Cortex of kidney (tissue), 1 donor: ENCODE measurements around the gene ADAT2.
"Not testable (repeated sequence)": the region's sequence is repeated elsewhere in the genome, so short reads cannot be mapped to it uniquely, and the experiment has no call there.

Source experiments
- DNase-seq: peaks from one replicate; lab custom pipeline; 2025; lab: John Stamatoyannopoulos, UW

Gene ADAT2

DNA sequence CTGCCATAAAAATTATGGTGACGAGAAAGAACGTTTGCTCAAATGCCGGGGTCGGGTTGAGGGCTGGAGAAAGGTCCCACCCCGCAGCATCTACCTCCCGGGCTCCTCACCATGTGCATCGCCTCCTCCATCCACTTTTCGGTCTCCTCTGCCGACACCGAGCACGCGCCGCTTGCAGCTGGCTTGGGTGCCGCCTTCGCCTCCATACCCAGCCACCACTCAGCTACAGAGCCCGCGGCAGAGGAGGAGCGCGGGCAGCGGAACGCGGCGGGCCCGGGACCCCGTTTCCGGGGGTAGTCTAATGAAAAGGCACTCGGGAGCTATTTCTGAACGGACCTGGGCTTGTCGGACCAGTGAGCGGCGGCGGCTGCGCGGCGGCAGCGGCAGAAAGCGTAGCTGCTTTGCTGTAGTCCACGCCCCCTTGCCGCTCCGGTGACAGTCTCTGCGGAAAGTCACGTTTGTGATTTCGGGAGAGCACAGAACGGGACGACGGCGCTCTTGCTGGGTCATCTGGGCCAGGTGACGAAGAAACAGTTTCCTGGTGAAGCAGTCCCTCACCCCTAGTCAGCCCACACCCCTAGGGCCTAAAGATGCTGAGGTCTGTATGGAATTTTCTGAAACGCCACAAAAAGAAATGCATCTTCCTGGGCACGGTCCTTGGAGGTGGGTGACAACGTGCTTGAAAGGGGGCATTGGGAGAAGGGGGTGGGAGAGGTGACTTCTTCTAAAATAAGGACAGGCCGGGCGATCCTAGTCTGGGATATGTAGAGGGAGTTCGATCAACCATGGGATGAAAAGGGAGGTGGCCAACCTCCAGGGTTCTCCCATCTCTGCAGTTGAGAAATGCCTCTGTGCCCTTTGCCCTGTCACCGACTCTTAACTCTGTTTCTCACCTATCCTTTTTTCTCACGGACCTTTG lies at the start of gene ADAT2, which contains the start of gene PEX3:
TSS of gene ADAT2 (minus strand) at position 243 of the 919 bp plus-strand sequence. CDS start at position 206, 37 bp downstream.
TSS of gene PEX3 (plus strand) at position 353 of the 919 bp plus-strand sequence. CDS start at position 591, 238 bp downstream.
- DNase-seq: peak; percentile 66

DNA sequence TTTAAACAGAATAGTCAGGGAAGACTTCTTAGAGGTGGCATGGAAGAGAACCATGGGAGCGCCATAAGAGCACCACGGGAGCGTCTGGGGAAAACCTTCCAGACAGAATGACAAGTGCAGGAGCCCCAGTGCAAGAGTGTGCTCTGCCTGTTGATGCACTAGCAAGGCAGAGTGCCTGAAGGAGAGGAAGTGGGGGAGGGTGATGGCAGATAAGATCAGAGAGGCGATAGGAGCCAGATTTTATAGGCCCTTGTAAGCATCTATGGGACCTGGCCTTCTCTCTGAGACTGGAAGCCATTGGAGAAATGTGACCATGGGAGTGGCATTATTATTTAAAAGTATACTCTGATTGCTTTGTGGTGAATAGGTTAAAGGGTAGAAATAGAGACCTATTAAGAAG lies 47.9 kb upstream of the ADAT2 start:
- DNase-seq: no peak

DNA sequence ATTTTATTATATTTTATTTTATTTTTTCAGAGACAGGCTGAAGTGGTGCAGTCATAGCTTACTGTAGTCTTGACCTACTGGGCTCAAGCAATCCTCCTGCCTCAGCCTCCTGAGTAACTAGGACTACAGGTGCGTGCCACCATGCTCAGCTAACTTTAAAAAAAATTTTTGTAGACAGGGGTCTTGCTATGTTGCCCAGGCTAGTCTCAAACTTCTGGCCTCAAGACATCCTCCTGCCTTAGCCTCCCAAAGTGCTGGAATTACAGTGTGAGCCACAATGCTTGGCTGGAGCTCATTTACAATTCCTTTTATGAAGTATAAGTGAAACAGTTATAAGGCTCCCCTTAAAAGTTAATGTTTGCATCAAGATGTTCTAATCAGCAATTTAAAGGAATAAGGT lies 46.5 kb upstream of the ADAT2 start:
- no peak for DNase-seq

DNA sequence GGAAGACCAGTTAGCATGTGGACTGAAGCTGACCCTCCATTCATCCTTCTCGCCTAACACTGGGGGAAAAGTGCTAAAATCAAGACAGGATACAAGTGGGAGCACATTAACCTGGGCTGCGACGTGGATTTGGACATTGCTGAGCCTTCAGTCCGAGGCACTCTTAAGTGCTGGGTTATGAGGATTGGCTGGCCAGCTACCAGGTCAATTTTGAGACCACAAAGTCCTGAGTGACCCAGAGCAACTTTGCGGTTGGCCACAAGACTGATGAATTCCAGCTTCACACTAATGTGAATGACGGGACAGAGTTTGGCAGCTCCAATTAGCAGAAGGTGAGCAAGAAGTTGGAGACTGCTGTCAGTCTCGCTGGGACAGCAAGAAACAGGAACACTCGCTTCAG lies 40.3 kb upstream of the ADAT2 start:
- DNase-seq: no peak

DNA sequence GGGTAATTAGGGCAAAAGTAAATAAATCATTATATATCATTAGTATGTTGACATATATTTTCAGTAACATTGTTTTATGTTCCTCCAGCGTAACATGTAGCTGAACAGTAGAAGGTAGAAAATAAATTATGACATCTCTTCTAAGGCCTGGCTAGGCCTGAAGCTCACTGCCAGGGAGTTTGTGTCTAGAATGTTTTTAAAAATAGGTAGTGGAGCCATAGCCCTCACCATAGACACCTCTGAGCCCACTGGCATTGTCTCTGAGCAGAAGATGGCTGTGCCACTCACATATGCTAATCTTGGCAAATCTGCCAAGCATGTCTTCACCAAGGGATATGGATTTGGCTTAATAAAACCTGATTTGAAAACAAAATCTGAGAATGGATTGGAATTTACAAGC lies 39.7 kb upstream of the ADAT2 start:
- no peak for DNase-seq

DNA sequence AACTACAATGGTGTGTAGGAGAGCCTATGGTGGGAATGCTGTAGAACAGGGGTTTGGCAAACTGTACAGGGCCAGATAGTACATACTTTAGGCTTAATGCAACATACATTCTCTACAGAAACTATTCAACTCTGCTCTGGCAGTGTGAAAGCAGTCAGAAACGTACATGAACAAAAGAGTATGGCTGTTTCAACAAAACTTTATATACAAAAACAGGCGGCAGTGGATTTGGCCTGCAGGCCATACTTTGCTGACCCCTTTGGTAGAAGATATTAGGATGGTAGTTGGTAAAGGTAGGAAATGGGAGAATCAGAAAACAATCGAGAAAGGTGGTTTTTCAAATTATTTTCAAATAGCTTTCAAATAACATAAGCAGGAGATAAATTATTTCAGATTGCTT lies 36.3 kb upstream of the ADAT2 start:
- no peak for DNase-seq

DNA sequence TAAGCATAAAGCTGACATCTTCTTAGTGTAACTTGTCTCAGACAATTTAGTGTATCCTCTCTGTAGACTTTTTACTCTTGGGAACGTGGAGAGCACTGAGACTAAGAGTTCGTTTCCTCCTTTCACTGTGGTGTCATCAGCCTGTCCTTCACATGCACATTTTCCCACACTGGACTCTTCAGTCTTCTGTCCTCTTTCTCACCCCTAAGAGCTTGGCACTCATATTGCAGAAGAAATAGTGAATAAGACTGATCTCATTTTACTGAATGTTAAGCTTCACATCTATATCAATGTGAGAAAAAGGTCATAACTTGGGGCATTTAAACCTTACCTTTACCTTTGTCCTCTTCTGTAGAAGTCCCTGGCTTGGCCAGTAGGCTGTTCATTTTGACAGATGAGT lies 35.5 kb upstream of the ADAT2 start:
- no peak for DNase-seq

DNA sequence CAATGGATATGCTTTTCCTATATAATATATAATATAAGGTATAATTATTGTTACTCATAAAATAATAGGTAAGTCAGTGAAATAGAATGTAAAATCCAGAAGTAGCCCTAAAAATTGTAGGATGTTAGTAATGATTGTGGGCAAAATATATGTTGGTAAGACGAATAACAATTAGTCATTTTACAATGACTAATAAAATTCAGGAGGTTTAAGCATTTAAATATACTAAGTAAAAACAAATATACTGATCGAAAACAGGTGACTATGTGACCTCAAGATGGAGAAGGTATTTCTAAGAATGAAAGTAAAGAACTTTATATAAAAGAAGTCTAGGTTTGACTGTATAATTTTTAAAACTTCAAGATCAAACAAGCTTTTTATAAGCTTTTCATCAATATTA lies 32.1 kb upstream of the ADAT2 start:
- DNase-seq: no peak

DNA sequence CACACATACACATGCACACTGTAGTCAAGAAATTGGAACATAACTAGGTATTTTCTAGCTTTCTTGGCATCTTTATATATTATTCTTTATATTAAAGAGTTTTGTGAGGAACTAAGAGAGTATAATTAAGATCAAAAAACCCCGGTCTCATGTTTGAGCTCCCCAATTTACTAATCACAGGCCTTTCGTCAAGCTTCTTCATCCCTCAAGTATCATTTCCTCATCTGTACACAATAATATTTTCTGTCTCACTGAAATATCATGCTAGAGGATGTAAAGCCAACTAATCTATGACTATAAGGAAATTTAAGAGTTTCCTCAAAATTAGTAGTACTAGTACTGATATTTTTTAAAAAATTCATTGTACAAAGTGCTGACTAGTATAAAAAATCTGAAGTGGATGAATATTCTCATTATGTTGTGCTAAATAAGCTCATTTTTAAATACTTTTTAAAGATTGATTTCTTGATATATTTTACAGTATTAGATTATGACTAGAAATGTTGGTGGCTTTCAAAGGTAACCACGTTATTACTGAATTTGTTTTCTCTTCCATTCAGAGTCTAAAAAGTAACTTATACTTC lies 28.1 kb upstream of the ADAT2 start:
- DNase-seq: no peak

DNA sequence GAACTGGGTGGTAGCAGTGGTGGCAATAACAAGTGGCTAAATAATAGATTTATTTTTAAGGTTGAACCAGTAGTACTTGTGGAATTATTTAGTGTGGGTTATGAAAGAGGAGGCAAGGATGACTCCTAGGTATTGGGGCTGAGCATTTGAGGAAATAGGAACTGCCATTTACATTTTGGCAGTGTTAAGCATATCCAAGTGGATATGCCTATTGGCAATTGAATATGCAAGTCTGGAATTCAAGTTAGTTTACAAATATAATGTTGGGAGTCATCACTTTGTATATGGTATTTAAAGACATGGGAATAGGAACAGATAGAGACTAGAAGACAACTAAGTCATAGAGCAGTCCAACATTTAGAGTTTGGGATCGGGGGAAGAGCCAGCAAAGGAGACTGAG lies 26.1 kb upstream of the ADAT2 start:
- no peak for DNase-seq

DNA sequence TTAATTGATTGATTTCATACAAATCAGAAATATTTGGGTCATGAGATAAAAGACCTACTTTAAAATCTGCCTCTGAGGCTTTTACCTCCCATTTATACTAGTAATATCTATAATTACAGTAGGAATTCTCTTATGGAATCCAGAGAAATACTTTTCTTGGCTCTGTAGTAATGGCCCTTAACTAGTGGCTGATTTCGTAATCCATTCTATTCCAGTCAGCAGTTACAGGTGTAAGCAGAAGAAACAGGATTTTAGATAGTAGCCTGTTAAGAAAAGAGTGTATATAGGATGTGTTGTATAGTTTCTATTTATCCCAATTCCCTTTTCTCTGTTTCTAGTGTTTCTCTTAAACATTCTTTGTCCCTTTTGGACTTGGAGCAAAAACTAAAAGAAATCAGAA lies 21.3 kb upstream of the ADAT2 start:
- DNase-seq: no peak

DNA sequence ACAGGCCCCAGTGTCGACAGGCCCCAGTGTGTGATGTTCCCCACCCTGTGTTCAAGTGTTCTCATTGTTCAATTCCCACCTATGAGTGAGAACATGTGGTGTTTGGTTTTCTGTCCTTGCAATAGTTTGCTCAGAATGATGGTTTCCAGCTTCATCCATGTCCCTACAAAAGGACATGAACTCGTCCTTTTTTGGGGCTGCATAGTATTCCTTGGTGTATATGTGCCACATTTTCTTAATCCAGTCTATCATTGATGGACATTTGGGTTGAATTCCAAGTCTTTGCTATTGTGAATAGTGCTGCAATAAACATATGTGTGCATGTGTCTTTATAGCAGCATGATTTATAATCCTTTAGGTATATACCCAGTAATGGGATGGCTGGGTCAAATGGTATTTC lies 18.3 kb upstream of the ADAT2 start:
- not testable (repeated sequence) for DNase-seq

DNA sequence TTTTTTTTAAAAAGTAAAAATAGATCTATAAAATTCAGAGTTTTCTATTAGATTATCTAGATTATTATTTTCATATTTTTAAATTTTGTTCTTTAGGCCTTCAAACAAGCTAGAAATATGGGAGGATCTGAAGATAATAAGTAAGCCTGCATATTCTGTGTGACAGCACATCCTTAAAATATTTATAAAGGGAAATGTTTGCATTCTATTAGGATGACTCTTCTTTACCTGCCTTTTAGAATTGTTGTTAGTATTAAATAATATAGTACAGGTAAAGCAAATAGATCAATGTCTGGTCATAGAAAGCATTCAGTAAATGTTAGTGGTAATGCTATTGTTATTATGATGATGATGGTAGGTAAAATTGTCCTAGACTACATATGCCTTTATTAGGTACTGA lies 17.5 kb upstream of the ADAT2 start:
- DNase-seq: no peak

DNA sequence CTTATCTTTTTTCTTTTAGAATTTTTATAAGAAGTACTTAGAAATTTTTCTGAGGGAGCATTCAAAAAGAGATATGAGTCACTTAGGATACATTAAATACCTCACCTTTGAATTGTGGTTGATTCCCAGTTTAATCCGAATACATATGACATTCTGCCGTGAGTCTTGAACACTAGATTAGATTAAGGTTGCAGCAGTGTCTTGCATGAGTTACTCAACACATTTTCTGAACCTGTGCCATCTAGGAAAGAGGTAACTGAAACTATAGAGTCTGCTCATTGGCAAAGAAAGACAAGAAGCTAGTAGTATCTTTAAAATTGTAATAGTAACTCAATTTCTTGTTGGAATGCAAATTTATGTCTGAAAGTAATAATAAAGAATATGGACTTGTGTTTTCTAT lies 15.1 kb upstream of the ADAT2 start:
- no peak for DNase-seq

DNA sequence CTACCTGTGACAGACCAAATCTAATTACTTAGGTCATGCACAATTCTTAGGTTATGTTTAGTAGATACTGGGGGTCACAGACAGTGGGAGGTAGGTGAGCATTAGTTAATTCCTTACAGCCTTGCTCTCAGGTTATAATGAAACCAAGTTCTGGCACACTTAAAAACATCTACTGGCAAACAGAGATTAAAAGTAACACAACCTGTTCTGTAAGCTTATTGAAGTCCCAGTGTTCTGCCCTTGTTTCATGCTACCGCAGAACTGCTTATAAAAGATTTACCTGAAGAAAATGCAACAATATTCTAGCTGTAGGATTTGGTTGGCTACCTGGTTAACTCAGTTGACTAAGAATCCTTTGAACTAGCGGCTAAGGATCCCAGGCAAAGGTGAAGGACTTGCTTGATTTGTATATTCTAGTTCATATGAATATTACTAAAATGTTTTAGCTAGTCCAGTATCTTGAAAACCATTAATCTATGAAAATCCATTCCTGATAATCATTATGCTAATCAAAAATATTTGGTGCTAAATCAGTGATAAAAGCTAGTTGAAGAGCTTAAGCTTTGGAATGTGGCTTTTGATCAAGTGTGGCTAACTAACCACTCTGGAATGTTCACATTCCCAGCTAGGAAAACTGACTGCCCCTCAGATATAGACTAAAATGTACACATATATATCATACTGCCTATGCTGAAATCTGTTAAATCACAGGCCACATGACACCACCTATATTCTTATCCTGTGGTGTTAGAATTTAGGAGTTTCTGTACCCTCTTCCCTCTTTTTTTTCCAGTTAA lies 7.3 kb upstream of the ADAT2 start:
- DNase-seq: no peak

DNA sequence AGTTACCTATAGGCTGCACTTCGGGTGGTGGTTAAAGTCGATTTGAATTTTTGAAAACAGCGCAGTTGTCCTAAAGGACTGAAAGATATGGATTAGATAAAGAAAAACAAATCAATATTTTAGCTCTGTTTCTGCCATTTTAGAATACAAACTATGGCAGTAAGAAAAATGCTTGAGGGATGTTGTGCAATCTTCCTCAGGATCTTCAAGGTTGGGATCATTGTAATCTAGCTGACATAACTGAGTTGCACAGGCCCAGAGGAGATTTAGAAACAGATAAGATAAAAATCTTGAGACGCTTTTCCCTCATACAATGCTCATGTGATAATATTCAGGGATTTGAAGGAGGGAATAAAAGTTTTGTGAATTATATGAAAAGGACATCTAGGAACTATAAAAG lies 1.0 kb upstream of the ADAT2 start:
- no peak for DNase-seq

DNA sequence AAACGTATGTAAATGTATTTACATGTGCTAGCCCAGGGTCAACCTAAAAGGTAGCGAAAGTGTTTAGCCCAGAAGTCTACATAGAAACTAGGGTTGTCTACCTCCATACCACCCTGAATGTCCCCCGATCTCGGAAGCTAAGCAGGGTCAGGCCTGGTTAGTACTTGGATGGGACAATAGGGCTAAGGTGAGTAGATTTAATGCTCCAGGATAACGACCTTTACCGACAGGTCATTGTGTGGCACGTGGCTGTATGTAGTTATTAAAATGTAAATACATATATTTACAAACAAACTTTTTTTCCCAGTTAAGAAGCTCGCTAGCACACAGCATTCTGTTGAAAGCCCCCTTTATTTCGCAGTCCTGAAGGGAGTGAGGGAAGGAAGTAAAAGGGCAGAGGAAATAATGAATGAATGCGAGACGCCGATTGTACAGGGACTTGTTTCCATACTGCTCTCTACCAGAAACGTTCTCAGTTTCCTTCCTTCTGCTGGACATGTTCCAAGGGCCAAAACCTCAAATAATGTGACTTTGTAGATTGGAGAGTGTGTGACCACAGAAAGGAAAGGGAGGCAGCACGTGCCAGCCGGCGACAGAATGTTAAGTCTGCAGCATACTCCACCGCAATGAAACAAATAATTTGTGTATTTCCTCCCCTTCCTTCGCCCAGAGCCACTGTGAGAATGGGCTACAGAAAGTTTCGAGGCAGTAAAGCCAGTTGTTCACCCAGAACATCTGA lies 612 bp downstream of the ADAT2 start:
- no peak for DNase-seq

DNA sequence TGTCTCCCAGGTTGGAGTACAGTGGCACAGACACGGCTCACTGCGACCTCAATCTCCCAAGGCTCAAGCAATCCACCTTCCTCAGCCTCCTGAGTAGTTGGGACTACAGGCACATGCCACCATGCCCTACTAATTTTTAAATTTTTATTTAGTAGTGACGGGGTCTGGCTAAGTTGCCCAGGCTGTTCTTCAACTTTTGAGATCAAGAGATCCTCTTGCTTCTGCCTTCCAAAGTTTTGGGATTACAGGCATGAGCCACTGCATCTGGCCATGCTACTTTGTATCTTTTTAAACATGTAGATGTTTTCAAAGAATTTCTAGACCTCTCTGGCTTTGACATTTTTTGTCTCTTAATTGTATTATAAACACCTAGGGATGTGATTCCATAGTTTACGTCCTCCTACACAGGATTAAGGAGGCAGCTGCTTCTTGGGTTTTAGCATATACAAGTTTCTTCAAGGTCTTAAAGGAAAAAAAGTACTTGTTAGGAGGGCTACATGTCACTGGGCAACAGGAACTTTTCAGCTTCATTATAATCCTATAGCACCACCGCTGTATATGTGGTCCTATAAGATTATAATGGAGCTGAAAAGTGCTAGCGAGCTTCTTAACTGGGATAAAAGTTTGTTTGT lies 1.3 kb downstream of the ADAT2 start:
- no peak for DNase-seq

DNA sequence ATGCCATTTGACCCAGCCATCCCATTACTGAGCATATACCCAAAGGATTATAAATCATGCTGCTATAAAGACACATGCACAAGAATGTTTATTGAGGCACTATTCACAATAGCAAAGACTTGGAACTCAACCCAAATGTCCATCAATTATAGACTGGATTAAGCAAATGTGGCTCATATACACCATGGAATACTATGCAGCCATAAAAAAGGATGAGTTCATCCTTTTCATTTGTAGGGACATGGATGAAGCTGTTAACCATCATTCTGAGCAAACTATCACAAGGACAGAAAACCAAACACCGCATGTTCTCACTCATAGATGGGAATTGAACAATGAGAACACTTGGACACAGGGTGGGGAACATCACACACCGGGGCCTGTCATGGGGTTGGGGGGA lies 2.6 kb downstream of the ADAT2 start:
- not testable (repeated sequence) for DNase-seq

DNA sequence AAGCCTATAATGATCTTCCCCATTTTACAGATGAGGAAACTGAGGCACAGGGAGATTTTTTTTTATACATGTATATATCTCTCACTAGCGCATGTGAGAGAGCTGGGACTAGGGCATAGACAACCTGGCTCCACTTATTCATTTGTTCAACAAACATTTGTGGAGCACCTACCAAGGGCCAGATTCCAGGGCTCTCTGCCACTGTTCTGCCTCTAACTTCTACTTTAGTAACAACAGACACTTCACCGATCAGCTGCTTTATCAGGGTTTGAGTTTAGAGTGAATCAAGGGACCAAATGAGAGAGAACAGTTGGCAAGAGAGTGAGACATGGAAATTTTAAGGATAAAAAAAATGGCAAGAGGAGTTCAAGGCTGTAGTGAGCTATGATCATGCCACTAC lies 7.4 kb downstream of the ADAT2 start:
- no peak for DNase-seq
